HepG2 (cell line): ENCODE results near the gene SAAL1. TPM values are rescaled to one million over a fixed set of nuclear protein-coding genes. Genes with fewer than 3 reads are reported as not detected.
A peak's percentile ranks its signal among the peaks of the same experiment; 100 is the strongest.

Source experiments
- BCL6 ChIP-seq: IDR thresholded peaks from 2 replicates; pipeline ENCODE4 v1.6.1; 2016; ENCODE audit warnings: missing genetic modification reagents, missing compliant biosample characterization
- DNMT3B ChIP-seq: conservative IDR thresholded peaks from 2 replicates; pipeline ENCODE4 v1.6.1; 2016; ENCODE audit warnings: missing biosample characterization, control low read depth
- EP300 ChIP-seq, 3 experiments: sonication (generic) in 1 of 3; formaldehyde crosslinking in 1 of 3; IDR thresholded peaks; 2 replicates each; pipeline versions ENCODE4 v1.5.1 to v1.6.1; 2011 to 2020; ENCODE audit warnings: low read depth in 2 of 3, low read length in 2 of 3, borderline replicate concordance in 1 of 3, improper control_type of control experiment in 1 of 3, mild to moderate bottlenecking in 1 of 3, missing genetic modification reagents in 1 of 3, moderate library complexity in 1 of 3
- FOXO1 ChIP-seq: sonication (generic); formaldehyde crosslinking; IDR thresholded peaks from 2 replicates; pipeline ENCODE4 v1.4.0; 2020; ENCODE audit warnings: missing genetic modification reagents
- GATAD1 ChIP-seq: IDR thresholded peaks from 2 replicates; pipeline ENCODE4 v1.6.1; 2016; ENCODE audit warnings: missing genetic modification reagents, missing compliant biosample characterization
- KDM5B ChIP-seq: sonication (generic); formaldehyde crosslinking; IDR thresholded peaks from 2 replicates; pipeline ENCODE4 v1.4.0; 2020; ENCODE audit warnings: missing genetic modification reagents, mild to moderate bottlenecking, borderline replicate concordance
- MIER2 ChIP-seq: IDR thresholded peaks from 2 replicates; pipeline ENCODE4 v1.6.1; 2016; ENCODE audit warnings: missing biosample characterization, missing genetic modification reagents
- NBN ChIP-seq: fragments of 450-650 bp; conservative IDR thresholded peaks from 2 replicates; pipeline ENCODE4 v1.6.1; 2017
- POGZ ChIP-seq: sonication (generic); formaldehyde crosslinking; IDR thresholded peaks from 2 replicates; pipeline ENCODE4 v1.4.0; 2020; ENCODE audit warnings: mild to moderate bottlenecking, missing genetic modification reagents
- SP5 ChIP-seq: IDR thresholded peaks from 2 replicates; pipeline ENCODE4 v1.6.1; 2016; ENCODE audit warnings: low read depth, borderline replicate concordance
- SRF ChIP-seq: IDR thresholded peaks from 2 replicates; pipeline ENCODE4 v1.6.1; 2011; ENCODE audit warnings: mild to moderate bottlenecking, low read depth, low read length, moderate library complexity
- SUZ12 ChIP-seq: fragments of 150-350 bp; IDR thresholded peaks from 2 replicates; pipeline ENCODE4 v1.6.1; 2014; ENCODE audit warnings: low read depth, low read length
- TMF1 ChIP-seq: sonication (generic); formaldehyde crosslinking; IDR thresholded peaks from 2 replicates; pipeline ENCODE4 v1.8.1; 2022; ENCODE audit warnings: low read depth, missing genetic modification reagents
- U2AF1 ChIP-seq: fragments of 200-400 bp; formaldehyde crosslinking; optimal IDR thresholded peaks from 2 replicates; pipeline ENCODE3; 2017; ENCODE audit warnings: mild to moderate bottlenecking, low read depth, low read length
- ZBTB42 ChIP-seq: sonication (generic); formaldehyde crosslinking; IDR thresholded peaks from 2 replicates; pipeline ENCODE4 v1.5.0; 2020; ENCODE audit warnings: mild to moderate bottlenecking, missing genetic modification reagents
- ZNF180 ChIP-seq: sonication (generic); formaldehyde crosslinking; IDR thresholded peaks from 2 replicates; pipeline ENCODE4 v1.4.0; 2020; ENCODE audit warnings: low read depth, missing genetic modification reagents, borderline replicate concordance
- ZNF501 ChIP-seq: sonication (generic); formaldehyde crosslinking; IDR thresholded peaks from 2 replicates; pipeline ENCODE4 v1.5.1; 2020; ENCODE audit warnings: mild to moderate bottlenecking, moderate library complexity, missing genetic modification reagents
- ZNF530 ChIP-seq: sonication (generic); formaldehyde crosslinking; IDR thresholded peaks from 2 replicates; pipeline ENCODE4 v1.5.0; 2020; ENCODE audit warnings: low read depth, mild to moderate bottlenecking, missing genetic modification reagents
- ZNF780A ChIP-seq: sonication (generic); formaldehyde crosslinking; IDR thresholded peaks from 2 replicates; pipeline ENCODE4 v1.8.0; 2022; ENCODE audit warnings: mild to moderate bottlenecking, missing genetic modification reagents, moderate library complexity
- ZNF781 ChIP-seq: sonication (generic); formaldehyde crosslinking; IDR thresholded peaks from 2 replicates; pipeline ENCODE4 v1.5.1; 2020; ENCODE audit warnings: borderline replicate concordance, mild to moderate bottlenecking, missing genetic modification reagents; ENCODE audit errors: not compliant biosample characterization
- polyA plus RNA-seq, 8 experiments: library from polyadenylated mRNA; depleted of rRNA in 3 of 8; stranded (reverse) in 7 of 8; unstranded in 1 of 8; fragments of >200 nt; fragmentation: Illumina TruSeq in 4 of 8; extraction: Trizol in 4 of 8; gene quantifications; 2 replicates each; pipeline versions ENCODE4 v1.2.1 to v1.2.3, GENCODE V29; 2011 to 2016; ENCODE audit warnings: low read depth in 4 of 8, missing spikeins in 1 of 8, mixed read lengths in 1 of 8; ENCODE audit not compliant: insufficient read depth in 1 of 8
- total RNA-seq, 5 experiments: library from RNA; depleted of rRNA; stranded (reverse); fragments of >200 nt; fragmentation: Illumina TruSeq; extraction: Trizol; gene quantifications; 2 replicates each; pipeline ENCODE4 v1.2.3, GENCODE V29; 2016; ENCODE audit warnings: low read depth in 1 of 5
- TF ChIP-seq, protein P1 (sequence below): IDR thresholded peaks from 2 replicates; pipeline ENCODE4 v1.6.1; 2016
- TF ChIP-seq, protein P2 (sequence below): sonication (generic); formaldehyde crosslinking; IDR thresholded peaks from 2 replicates; pipeline ENCODE4 v1.5.1; 2020; ENCODE audit warnings: mild to moderate bottlenecking, missing genetic modification reagents, moderate library complexity
- TF ChIP-seq, protein P3 (sequence below): sonication (generic); formaldehyde crosslinking; IDR thresholded peaks from 2 replicates; pipeline ENCODE4 v1.9.0; 2022; ENCODE audit warnings: low read depth, missing genetic modification reagents

The SAAL1 gene
- total and polyA plus RNA-seq, 2 of the 13 experiments (the other 11 are each of a cell fraction or from before 2014, with no cell fraction given) = 16.5 to 46.0 TPM

DNA sequence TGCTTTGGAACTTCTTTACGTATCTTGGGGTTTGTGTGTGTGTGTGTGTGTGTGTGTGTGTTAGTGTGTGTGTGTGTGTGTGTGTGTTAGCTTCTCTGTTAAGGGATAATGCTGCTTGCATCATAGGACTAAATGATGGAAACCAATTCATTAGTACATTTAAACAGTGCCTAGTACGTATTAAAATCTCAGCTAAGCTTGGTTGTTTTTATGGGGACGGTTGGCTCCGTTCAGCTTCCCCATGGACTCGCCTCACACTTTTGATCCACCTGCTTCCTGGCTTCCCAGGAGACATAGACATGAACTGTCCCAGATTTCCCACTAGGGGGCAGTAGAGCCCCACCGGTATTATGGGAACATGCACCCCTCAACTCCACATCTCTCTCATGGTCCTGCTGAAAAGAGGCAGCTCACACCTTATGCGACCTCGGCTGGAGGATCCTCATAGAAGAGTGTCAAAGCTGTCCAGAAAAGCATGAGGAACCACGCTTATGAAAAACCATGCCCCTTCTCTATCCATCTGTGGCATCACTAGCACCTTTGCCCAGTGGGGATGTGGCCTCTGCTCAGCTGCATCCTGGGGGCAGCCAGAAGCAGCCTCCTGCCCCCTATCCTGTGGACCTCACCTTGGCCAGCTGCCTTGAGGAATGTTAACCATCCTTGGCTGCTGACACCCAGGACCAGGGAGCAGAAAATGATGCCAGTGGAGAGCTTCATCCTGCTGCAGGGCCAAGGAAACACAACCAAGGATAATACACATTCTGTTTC lies 9.7 kb upstream of the SAAL1 start (continued):
- no peak for TF ChIP-seq POGZ (CRISPR knock-in tag)
- no peak for TF ChIP-seq DNMT3B (CRISPR knock-in tag)
- TF ChIP-seq ZNF781 (CRISPR knock-in tag) = no peak
- TF ChIP-seq KDM5B (CRISPR knock-in tag) = no peak
- TF ChIP-seq GATAD1 (CRISPR knock-in tag) = peak; percentile 14; the same call in 1 of the 2 replicates
- no peak for TF ChIP-seq U2AF1
- TF ChIP-seq SUZ12 = no peak
- TF ChIP-seq, protein P1, sequence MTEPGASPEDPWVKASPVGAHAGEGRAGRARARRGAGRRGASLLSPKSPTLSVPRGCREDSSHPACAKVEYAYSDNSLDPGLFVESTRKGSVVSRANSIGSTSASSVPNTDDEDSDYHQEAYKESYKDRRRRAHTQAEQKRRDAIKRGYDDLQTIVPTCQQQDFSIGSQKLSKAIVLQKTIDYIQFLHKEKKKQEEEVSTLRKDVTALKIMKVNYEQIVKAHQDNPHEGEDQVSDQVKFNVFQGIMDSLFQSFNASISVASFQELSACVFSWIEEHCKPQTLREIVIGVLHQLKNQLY (CRISPR knock-in tag) = peak; percentile 14; the same call in 1 of the 2 replicates
- TF ChIP-seq FOXO1 (CRISPR knock-in tag) = 0 out of 2 replicates have a peak, but pooled peaks have one; percentile 8
- no peak for TF ChIP-seq BCL6 (CRISPR knock-in tag)
- TF ChIP-seq, protein P2, sequence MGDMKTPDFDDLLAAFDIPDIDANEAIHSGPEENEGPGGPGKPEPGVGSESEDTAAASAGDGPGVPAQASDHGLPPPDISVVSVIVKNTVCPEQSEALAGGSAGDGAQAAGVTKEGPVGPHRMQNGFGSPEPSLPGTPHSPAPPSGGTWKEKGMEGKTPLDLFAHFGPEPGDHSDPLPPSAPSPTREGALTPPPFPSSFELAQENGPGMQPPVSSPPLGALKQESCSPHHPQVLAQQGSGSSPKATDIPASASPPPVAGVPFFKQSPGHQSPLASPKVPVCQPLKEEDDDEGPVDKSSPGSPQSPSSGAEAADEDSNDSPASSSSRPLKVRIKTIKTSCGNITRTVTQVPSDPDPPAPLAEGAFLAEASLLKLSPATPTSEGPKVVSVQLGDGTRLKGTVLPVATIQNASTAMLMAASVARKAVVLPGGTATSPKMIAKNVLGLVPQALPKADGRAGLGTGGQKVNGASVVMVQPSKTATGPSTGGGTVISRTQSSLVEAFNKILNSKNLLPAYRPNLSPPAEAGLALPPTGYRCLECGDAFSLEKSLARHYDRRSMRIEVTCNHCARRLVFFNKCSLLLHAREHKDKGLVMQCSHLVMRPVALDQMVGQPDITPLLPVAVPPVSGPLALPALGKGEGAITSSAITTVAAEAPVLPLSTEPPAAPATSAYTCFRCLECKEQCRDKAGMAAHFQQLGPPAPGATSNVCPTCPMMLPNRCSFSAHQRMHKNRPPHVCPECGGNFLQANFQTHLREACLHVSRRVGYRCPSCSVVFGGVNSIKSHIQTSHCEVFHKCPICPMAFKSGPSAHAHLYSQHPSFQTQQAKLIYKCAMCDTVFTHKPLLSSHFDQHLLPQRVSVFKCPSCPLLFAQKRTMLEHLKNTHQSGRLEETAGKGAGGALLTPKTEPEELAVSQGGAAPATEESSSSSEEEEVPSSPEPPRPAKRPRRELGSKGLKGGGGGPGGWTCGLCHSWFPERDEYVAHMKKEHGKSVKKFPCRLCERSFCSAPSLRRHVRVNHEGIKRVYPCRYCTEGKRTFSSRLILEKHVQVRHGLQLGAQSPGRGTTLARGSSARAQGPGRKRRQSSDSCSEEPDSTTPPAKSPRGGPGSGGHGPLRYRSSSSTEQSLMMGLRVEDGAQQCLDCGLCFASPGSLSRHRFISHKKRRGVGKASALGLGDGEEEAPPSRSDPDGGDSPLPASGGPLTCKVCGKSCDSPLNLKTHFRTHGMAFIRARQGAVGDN (CRISPR knock-in tag) = peak; percentile 23; the same call in 1 of the 2 replicates
- TF ChIP-seq ZNF180 (CRISPR knock-in tag) = no peak
- TF ChIP-seq TMF1 (CRISPR knock-in tag) = no peak
- peak; percentile 63; the same call in 1 of the 2 replicates for TF ChIP-seq MIER2 (CRISPR knock-in tag)
- peak; percentile 22; the same call in 1 of the 2 replicates for TF ChIP-seq ZNF501 (CRISPR knock-in tag)
- TF ChIP-seq ZNF530 (CRISPR knock-in tag) = no peak
- TF ChIP-seq ZNF780A (CRISPR knock-in tag) = no peak
- no peak for TF ChIP-seq SRF
- TF ChIP-seq, protein P3, sequence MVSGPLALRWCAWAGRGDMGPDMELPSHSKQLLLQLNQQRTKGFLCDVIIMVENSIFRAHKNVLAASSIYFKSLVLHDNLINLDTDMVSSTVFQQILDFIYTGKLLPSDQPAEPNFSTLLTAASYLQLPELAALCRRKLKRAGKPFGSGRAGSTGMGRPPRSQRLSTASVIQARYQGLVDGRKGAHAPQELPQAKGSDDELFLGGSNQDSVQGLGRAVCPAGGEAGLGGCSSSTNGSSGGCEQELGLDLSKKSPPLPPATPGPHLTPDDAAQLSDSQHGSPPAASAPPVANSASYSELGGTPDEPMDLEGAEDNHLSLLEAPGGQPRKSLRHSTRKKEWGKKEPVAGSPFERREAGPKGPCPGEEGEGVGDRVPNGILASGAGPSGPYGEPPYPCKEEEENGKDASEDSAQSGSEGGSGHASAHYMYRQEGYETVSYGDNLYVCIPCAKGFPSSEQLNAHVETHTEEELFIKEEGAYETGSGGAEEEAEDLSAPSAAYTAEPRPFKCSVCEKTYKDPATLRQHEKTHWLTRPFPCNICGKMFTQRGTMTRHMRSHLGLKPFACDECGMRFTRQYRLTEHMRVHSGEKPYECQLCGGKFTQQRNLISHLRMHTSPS (CRISPR knock-in tag) = no peak
- no peak for TF ChIP-seq SP5 (CRISPR knock-in tag)
- no peak for TF ChIP-seq NBN
- no peak for TF ChIP-seq EP300 (IDR thresholded peaks at IDR 0.05; ENCODE audit: low read depth in 2 of 2, low read length in 2 of 2)
- TF ChIP-seq EP300 (CRISPR knock-in tag; IDR thresholded peaks at IDR 0.05; ENCODE audit: borderline replicate concordance) = no peak
- no peak for TF ChIP-seq ZBTB42 (CRISPR knock-in tag)
